DOHH2 (cell line): ENCODE measurements around the gene PSME2.

Source experiments
- H3F3A ChIP-seq: fragments of 200-600 bp; sonication (generic), shearing (Covaris generic); 2 replicates; pipeline ENCODE4 v1.6.0; 2016; ENCODE audit warnings: antibody characterized with exemption, mild to moderate bottlenecking; ENCODE audit not compliant: control insufficient read depth, insufficient read depth
- H3K27ac ChIP-seq: fragments of 200-600 bp; sonication (generic); 2 replicates; pipeline ENCODE4 v1.5.1; 2014; ENCODE audit warnings: low read depth, mild to moderate bottlenecking, low read length, moderate library complexity
- H3K27me3 ChIP-seq: fragments of 200-600 bp; sonication (generic); 2 replicates; pipeline ENCODE4 v1.6.1; 2014; ENCODE audit warnings: mild to moderate bottlenecking, low read length, mixed read lengths; ENCODE audit not compliant: control insufficient read depth
- H3K36me3 ChIP-seq: fragments of 200-600 bp; sonication (generic); 2 replicates; pipeline ENCODE4 v1.6.1; 2014; ENCODE audit warnings: mild to moderate bottlenecking, low read length, moderate library complexity, mixed read lengths; ENCODE audit not compliant: control insufficient read depth
- H3K4me1 ChIP-seq: fragments of 200-600 bp; sonication (generic); 2 replicates; pipeline ENCODE4 v1.6.1; 2014; ENCODE audit warnings: mild to moderate bottlenecking, low read length, mixed read lengths; ENCODE audit not compliant: control insufficient read depth
- H3K4me2 ChIP-seq: fragments of 200-600 bp; sonication (generic); 2 replicates; pipeline ENCODE4 v1.6.0; 2014; ENCODE audit warnings: mild to moderate bottlenecking, low read length, moderate library complexity
- H3K4me3 ChIP-seq: fragments of 200-600 bp; sonication (generic); 2 replicates; pipeline ENCODE4 v1.5.1; 2014; ENCODE audit warnings: mild to moderate bottlenecking, low read length, mixed read lengths
- H3K79me2 ChIP-seq: fragments of 200-600 bp; sonication (generic); 2 replicates; pipeline ENCODE4 v1.6.1; 2014; ENCODE audit warnings: mild to moderate bottlenecking, low read length, mixed read lengths; ENCODE audit not compliant: control insufficient read depth
- H3K9me2 ChIP-seq: fragments of 200-600 bp; sonication (generic); replicated peaks from 2 replicates; pipeline ENCODE4 v1.6.1; 2014; ENCODE audit warnings: mild to moderate bottlenecking, low read length, mixed read lengths; ENCODE audit not compliant: control insufficient read depth
- H3K9me3 ChIP-seq: fragments of 200-600 bp; sonication (generic); 2 replicates; pipeline ENCODE4 v1.6.1; 2014; ENCODE audit warnings: antibody characterized with exemption, low read length, mixed read lengths; ENCODE audit not compliant: control insufficient read depth, insufficient read depth
- H4K20me1 ChIP-seq: fragments of 200-600 bp; sonication (generic); 2 replicates; pipeline ENCODE4 v1.6.0; 2014; ENCODE audit warnings: low read depth, mild to moderate bottlenecking, antibody characterized with exemption, low read length, moderate library complexity; ENCODE audit not compliant: control insufficient read depth, insufficient read depth
- CTCF ChIP-seq: fragments of 200-600 bp; sonication (generic); IDR thresholded peaks from one replicate; pipeline ENCODE4 v1.5.1; 2014; ENCODE audit warnings: antibody characterized with exemption, mild to moderate bottlenecking, low read depth, low read length; ENCODE audit not compliant: poor library complexity, severe bottlenecking
- EZH2phosphoT487 ChIP-seq: fragments of 200-600 bp; sonication (generic); IDR thresholded peaks from 2 replicates; pipeline ENCODE4 v1.6.1; 2017; ENCODE audit warnings: borderline replicate concordance, mild to moderate bottlenecking, antibody characterized with exemption, low read length, moderate library complexity, mixed read lengths

The PSME2 gene

GRCh38 chr14:24138396-24139271 is 7.8 kb downstream of the PSME2 start:
- H3F3A ChIP-seq, result peaks cover 5% of the 10 kb centered on the region; the same call in 1 of the 2 replicates
- no peak overlapping the region for H3K27ac ChIP-seq
- H3K4me2 ChIP-seq, result peak overlapping the region; percentile 79; the same call in 1 of the 2 replicates
- H3K79me2 ChIP-seq, result peaks cover 38% of the 10 kb centered on the region
- no peaks in the 10 kb centered on the region for H4K20me1 ChIP-seq
- no peak overlapping the region for H3K4me3 ChIP-seq
- H3K4me1 ChIP-seq, result peaks cover 34% of the 10 kb centered on the region
- H3K9me3 ChIP-seq, result no peaks in the 10 kb centered on the region
- TF ChIP-seq CTCF, result no peak
- TF ChIP-seq EZH2phosphoT487, result no peak
- peaks cover 52% of the 10 kb centered on the region for H3K36me3 ChIP-seq
- H3K9me2 ChIP-seq, result no peaks in the 10 kb centered on the region
- no peaks in the 10 kb centered on the region for H3K27me3 ChIP-seq

GRCh38 chr14:24137529-24138395 is 8.6 kb downstream of the PSME2 start:
- Histone ChIP-seq H3K4me2 (peak overlapping the region; percentile 95), H3K9me2 (no peaks in the 10 kb centered on the region), H3K4me1 (peaks cover 34% of the 10 kb centered on the region), H4K20me1 (no peaks in the 10 kb centered on the region), H3K27ac (no peak overlapping the region), H3K79me2 (peaks cover 38% of the 10 kb centered on the region), H3K27me3 (no peaks in the 10 kb centered on the region), H3K4me3 (no peak overlapping the region), H3K9me3 (no peaks in the 10 kb centered on the region), H3F3A (peaks cover 5% of the 10 kb centered on the region; the same call in 1 of the 2 replicates), H3K36me3 (peaks cover 43% of the 10 kb centered on the region)
- no peak for TF ChIP-seq CTCF
- TF ChIP-seq EZH2phosphoT487, result no peak

GRCh38 chr14:24136684-24137528 is 9.5 kb downstream of the PSME2 start:
- Histone ChIP-seq H3K36me3 (peaks cover 38% of the 10 kb centered on the region), H3F3A (peaks cover 5% of the 10 kb centered on the region; the same call in 1 of the 2 replicates), H3K9me2 (no peaks in the 10 kb centered on the region), H3K27ac (no peak overlapping the region), H3K4me3 (peak overlapping the region; percentile 88), H3K4me1 (peaks cover 29% of the 10 kb centered on the region), H3K79me2 (peaks cover 38% of the 10 kb centered on the region), H3K4me2 (peak overlapping the region; percentile 95), H3K27me3 (no peaks in the 10 kb centered on the region), H4K20me1 (no peaks in the 10 kb centered on the region), H3K9me3 (no peaks in the 10 kb centered on the region)
- no peak for TF ChIP-seq CTCF
- no peak for TF ChIP-seq EZH2phosphoT487
